Lower leg skin (tissue), 3 donors: ENCODE measurements around the gene PCDH9.

Experiments used
- CTCF ChIP-seq, 3 donors: fragments of 450-650 bp; IDR thresholded peaks; one replicate each; pipeline ENCODE4 v1.5.1; 2016; ENCODE audit warnings: antibody characterized with exemption in 3 of 3, mild to moderate bottlenecking in 3 of 3, moderate library complexity in 2 of 3
- POLR2A ChIP-seq, 2 donors: fragments of 450-650 bp; IDR thresholded peaks; one replicate each; pipeline ENCODE4 v1.6.1; 2016 to 2017; ENCODE audit warnings: antibody characterized with exemption in 2 of 2, mild to moderate bottlenecking in 1 of 2, moderate library complexity in 1 of 2

- TF ChIP-seq CTCF (IDR thresholded peaks at IDR 0.05) (no peak), POLR2A (IDR thresholded peaks at IDR 0.05) (no peak)
Measured at GRCh38 chr13:66264971-66265370, 965.2 kb downstream of the PCDH9 start.
